BJ (cell line): Measurements from ENCODE around the gene TMEM250. TPM values are rescaled to one million over a fixed set of nuclear protein-coding genes. Genes with fewer than 3 reads are reported as not detected.

Experiments used
- CTCF ChIA-PET: fragments of 350-600 bp; formaldehyde crosslinking; extraction: SDS; loops from one replicate; lab custom pipeline; 2021; ENCODE audit warnings: antibody characterized with exemption, inconsistent platforms; lab: Yijun Ruan, JAX
- POLR2A ChIA-PET: fragments of 300-600 bp; sonication (Branson Sonifier 250); formaldehyde crosslinking; extraction: SDS; loops from one replicate; lab custom pipeline; 2021; ENCODE audit warnings: antibody characterized with exemption; lab: Charles Lee
- DNase-seq: peaks from one replicate; pipeline ENCODE4 v3.0.0-alpha.2; 2011; ENCODE audit warnings: low read depth
- H3K27me3 ChIP-seq: 2 replicates; pipeline ENCODE4 v1.6.0; 2011; ENCODE audit warnings: low read length; ENCODE audit not compliant: control insufficient read depth, insufficient read depth
- H3K36me3 ChIP-seq: 2 replicates; pipeline ENCODE4 v1.5.1; 2011; ENCODE audit warnings: low read length; ENCODE audit not compliant: control insufficient read depth, insufficient read depth
- H3K4me3 ChIP-seq: 2 replicates; pipeline ENCODE4 v1.5.1; 2011; ENCODE audit warnings: low read depth, mild to moderate bottlenecking, control low read depth, low read length
- polyA plus RNA-seq: library from polyadenylated mRNA; depleted of rRNA; stranded (reverse); fragments of >200 nt; gene quantifications from 2 replicates; pipeline ENCODE4 v1.2.3, GENCODE V29; 2011
- TF ChIP-seq, protein P1 (sequence below): IDR thresholded peaks from 2 replicates; pipeline ENCODE4 v1.5.1; 2011; ENCODE audit warnings: low read depth, mild to moderate bottlenecking, control low read depth, inconsistent platforms, low read length, moderate library complexity; ENCODE audit not compliant: insufficient read depth

TMEM250 gene
- polyA plus RNA-seq, 1 experiment, result 20.7 TPM

DNA sequence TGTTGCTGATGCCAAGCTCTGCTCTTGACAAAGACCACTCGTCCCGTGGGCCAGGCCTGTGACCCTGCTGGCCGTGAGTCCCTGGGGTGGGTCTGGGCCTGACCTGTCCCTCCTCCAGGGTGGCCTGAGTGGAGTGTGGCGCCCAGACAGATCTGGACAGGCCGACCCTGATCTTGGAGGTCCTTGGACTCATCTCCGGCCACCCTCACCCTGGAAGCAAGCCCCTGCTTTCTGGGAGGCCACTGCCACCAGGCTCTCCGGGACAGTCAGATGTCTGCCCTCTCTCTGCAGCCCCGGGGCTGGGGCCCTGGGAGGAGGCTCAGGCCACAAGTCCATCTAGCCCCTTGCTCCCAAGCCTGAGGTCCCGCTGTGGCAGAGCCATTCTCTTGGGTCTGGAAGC lies 31.2 kb upstream of the TMEM250 start:
- Histone ChIP-seq H3K36me3 (no peaks in the 10 kb centered on the region), H3K4me3 (no peak overlapping the region), H3K27me3 (peaks cover 13% of the 10 kb centered on the region)
- POLR2A ChIA-PET, result no interaction called here
- CTCF ChIA-PET, result no interaction called here
- no peak for DNase-seq
- TF ChIP-seq, protein P1, sequence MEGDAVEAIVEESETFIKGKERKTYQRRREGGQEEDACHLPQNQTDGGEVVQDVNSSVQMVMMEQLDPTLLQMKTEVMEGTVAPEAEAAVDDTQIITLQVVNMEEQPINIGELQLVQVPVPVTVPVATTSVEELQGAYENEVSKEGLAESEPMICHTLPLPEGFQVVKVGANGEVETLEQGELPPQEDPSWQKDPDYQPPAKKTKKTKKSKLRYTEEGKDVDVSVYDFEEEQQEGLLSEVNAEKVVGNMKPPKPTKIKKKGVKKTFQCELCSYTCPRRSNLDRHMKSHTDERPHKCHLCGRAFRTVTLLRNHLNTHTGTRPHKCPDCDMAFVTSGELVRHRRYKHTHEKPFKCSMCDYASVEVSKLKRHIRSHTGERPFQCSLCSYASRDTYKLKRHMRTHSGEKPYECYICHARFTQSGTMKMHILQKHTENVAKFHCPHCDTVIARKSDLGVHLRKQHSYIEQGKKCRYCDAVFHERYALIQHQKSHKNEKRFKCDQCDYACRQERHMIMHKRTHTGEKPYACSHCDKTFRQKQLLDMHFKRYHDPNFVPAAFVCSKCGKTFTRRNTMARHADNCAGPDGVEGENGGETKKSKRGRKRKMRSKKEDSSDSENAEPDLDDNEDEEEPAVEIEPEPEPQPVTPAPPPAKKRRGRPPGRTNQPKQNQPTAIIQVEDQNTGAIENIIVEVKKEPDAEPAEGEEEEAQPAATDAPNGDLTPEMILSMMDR, result no peak

GRCh38 chr9:136149337-136149736 lies 30.7 kb upstream of the TMEM250 start:
- no peaks in the 10 kb centered on the region for H3K36me3 ChIP-seq
- peaks cover 13% of the 10 kb centered on the region for H3K27me3 ChIP-seq
- POLR2A ChIA-PET, result no interaction called here
- TF ChIP-seq, protein P1, result no peak
- CTCF ChIA-PET, result no interaction called here
- H3K4me3 ChIP-seq, result no peak overlapping the region
- no peak for DNase-seq

- Histone ChIP-seq H3K4me3 (no peak overlapping the region), H3K36me3 (no peaks in the 10 kb centered on the region), H3K27me3 (peaks cover 13% of the 10 kb centered on the region)
- CTCF ChIA-PET, result interaction anchor here (1.0 kb wide), 1 partner anchor 134 kb away, joined by 3 read pairs; no protein-coding TSS in a partner anchor
- no peak for DNase-seq
- TF ChIP-seq, protein P1, result no peak
- POLR2A ChIA-PET, result no interaction called here
Observed at GRCh38 chr9:136148766-136149165, 30.1 kb upstream of the TMEM250 start.

DNA sequence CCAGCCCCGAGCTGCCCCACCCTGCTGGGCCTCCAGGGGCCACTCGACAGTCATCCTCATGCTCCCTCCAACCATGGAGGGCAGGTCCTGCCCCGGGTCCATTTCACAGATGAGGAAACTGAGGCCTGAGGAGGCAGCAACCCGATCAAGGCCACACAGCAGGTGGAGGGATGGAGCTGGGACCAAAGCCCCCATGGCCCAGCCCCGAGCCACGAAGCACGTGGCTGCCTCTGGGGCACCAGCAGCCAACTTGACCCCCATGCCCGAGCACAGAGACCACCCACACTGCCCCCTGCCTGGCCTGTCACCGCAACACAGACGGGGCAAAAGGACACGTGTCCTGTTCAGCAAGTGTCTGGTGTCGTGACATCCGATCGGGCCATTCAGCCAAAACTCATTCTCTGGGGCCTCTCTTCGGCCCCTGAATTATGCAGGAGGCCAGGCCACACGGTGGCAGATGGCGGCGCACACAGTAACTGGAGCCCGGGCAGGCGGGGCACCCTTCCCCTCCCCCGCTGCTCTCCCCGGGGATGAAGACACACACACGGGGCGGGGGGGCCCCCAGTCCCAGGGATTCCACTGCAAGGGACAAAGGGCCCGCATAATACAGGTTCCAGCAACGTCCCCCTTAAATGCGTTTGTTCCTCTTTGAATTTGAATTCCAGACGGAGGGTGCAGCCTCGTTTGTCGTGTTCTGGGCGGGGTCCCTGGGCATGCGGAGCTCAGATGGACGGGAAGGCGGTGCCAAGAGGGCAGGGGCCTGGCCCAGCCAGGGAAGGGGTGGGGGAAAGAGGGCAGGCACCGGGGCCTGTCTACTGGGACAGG lies 29.4 kb upstream of the TMEM250 start:
- Histone ChIP-seq H3K36me3 (no peaks in the 10 kb centered on the region), H3K4me3 (no peak overlapping the region), H3K27me3 (peaks cover 13% of the 10 kb centered on the region)
- POLR2A ChIA-PET, result no interaction called here
- CTCF ChIA-PET, result interaction anchor here (1.0 kb wide), 1 partner anchor 135 kb away, joined by 3 read pairs; no protein-coding TSS in a partner anchor
- no peak for DNase-seq
- TF ChIP-seq, protein P1, result peak; percentile 10; the same call in 1 of the 2 replicates

DNA sequence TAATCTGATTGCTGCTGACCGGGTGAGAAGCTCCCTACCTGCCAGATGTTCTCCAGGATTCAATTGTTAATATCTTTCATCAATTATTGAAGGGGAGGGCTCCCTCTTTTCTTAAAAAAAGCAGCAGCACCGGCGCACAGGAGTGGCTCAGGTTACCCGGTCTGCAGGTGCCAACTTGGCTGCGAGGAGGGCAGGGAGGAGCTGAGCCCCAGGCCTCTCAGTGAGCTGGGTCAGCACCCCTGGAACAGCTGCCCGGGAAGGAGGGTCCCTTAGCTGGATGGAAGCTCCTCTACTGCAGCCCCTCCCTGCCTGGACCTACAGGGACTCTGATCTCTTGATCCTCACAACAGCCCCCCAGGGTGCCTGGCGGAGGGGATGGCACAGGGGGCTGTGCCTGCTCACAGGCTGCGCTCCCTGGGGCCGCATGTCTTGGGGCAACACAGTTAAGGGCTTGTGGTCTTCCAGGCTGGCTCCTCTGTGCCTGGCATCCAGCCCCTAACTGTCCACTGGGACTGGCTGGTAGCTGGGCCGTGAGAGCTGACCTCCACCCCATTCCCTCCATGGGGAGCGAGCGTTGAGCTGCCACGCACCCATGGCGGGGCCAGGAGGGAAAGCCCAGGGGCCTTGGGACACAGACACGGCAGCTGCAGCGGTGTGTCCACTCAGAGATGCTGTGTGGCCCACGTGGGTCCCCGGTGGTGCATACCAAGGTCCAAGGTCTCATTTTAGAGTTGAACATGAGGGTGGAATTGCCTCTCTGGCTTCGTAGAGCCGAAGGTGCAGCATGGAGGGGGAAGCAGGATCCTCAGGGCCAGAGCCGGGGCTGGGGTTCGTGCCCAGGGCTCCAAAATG lies 28.6 kb upstream of the TMEM250 start:
- CTCF ChIA-PET, result no interaction called here
- Histone ChIP-seq H3K27me3 (peaks cover 13% of the 10 kb centered on the region), H3K36me3 (no peaks in the 10 kb centered on the region), H3K4me3 (no peak overlapping the region)
- DNase-seq, result no peak
- TF ChIP-seq, protein P1, result no peak
- POLR2A ChIA-PET, result no interaction called here
